ENCODE results near the gene H6PD.

GRCh38 chr1:9194024-9194423, 40.5 kb upstream of the H6PD start:
- no peak for TF ChIP-seq CTCF (IDR thresholded peaks at IDR 0.05; ENCODE audit: low read depth, low read length)
- TF ChIP-seq EZH2phosphoT487 (IDR thresholded peaks at IDR 0.05; ENCODE audit: low read depth), result no peak
